Myometrial cell (primary cell): Measurements from ENCODE around the gene ROBO4. TPM values are rescaled to one million over a fixed set of nuclear protein-coding genes. Genes with fewer than 3 reads are reported as not detected.

Source experiments
- total RNA-seq: library from RNA; depleted of rRNA; stranded (reverse); fragments of >200 nt; gene quantifications from 2 replicates; pipeline ENCODE4 v1.2.3, GENCODE V29; 2015

ROBO4 gene
- total RNA-seq = 5.5 and 8.6 TPM in 2 replicates

GRCh38 chr11:124897674-124898262, at the start of gene ROBO4:
ROBO4 (minus strand) TSS chr11:124897865; CDS start chr11:124897795, 70 bp downstream.

GRCh38 chr11:124935548-124936514, 38.2 kb upstream of the ROBO4 start, which contains the start of gene HEPACAM:
HEPACAM (minus strand) TSS chr11:124936047; CDS start chr11:124936006, 41 bp downstream.

GRCh38 chr11:124918950-124919349, 21.3 kb upstream of the ROBO4 start, which contains the start of gene HEPN1:
HEPN1 (plus strand) TSS chr11:124919250.

DNA sequence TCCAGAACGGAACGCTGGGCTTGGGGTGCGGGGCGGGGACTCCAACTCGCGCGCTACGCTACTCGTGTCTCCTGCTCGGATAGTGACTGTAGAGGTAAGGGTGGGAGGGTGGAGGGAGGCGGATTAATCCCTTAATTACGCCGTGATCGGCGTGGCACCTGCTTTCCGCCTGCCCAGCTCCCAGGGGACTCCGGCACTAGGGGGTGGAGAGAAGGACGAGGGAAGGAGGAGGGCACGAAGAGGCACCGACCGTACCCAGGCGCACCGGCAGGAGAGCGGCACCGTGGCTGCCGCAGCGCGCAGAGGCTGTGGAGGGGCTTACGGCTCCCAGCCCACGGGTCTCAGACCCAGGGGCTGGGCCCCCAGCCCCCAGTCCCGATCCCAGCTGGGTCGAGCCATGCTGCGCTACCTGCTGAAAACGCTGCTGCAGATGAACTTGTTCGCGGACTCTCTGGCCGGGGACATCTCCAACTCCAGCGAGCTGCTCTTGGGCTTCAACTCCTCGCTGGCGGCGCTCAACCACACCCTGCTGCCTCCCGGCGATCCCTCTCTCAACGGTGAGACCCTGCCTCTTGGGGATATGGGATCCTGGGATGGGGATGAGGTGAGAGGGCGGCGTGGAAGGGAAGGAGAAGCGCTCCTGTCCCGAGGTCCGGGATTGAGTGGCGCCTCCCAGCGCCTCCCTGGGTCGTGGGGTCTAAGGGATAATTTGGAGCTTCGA, 32.3 kb downstream of the ROBO4 start, which contains the start of gene ROBO3:
TSS of gene ROBO3 (plus strand) at position 252 of the 721 bp plus-strand sequence. CDS start at position 398, 146 bp downstream.

Other genes with a start within 250 kb of the ROBO4 start
- 14.9 and 17.3 TPM in 2 replicates for gene SIAE, start 224.1 kb downstream of the ROBO4 start, total RNA-seq
- 32.0 and 46.1 TPM in 2 replicates for gene SPA17, start 224.0 kb downstream of the ROBO4 start, total RNA-seq
- gene NRGN, start 157.9 kb downstream of the ROBO4 start, total RNA-seq = 11.5 and 18.8 TPM in 2 replicates
- 1.6 TPM in 1 of 2 replicates, not detected in the other for gene VSIG2, start 145.6 kb downstream of the ROBO4 start, total RNA-seq
- gene ESAM, start 135.6 kb downstream of the ROBO4 start, total RNA-seq = 4.8 and 6.3 TPM in 2 replicates
- 11.5 and 13.1 TPM in 2 replicates for gene MSANTD2, start 97.5 kb downstream of the ROBO4 start, total RNA-seq
- 7.4 and 23.6 TPM in 2 replicates for gene ROBO3, start 32.4 kb downstream of the ROBO4 start, total RNA-seq
- not detected in 2 replicates for gene HEPN1, start 21.4 kb upstream of the ROBO4 start, total RNA-seq
- 0.29 and 0.35 TPM in 2 replicates for gene HEPACAM, start 38.2 kb upstream of the ROBO4 start, total RNA-seq
- gene CCDC15, start 56.3 kb upstream of the ROBO4 start, total RNA-seq = 1.7 and 8.0 TPM in 2 replicates
- 5.2 and 5.5 TPM in 2 replicates for gene SLC37A2, start 165.4 kb upstream of the ROBO4 start, total RNA-seq
- 32.3 and 43.1 TPM in 2 replicates for gene TMEM218, start 213.8 kb upstream of the ROBO4 start, total RNA-seq